ENCODE measurements around the gene ANKRD44.

ANKRD44 gene

DNA sequence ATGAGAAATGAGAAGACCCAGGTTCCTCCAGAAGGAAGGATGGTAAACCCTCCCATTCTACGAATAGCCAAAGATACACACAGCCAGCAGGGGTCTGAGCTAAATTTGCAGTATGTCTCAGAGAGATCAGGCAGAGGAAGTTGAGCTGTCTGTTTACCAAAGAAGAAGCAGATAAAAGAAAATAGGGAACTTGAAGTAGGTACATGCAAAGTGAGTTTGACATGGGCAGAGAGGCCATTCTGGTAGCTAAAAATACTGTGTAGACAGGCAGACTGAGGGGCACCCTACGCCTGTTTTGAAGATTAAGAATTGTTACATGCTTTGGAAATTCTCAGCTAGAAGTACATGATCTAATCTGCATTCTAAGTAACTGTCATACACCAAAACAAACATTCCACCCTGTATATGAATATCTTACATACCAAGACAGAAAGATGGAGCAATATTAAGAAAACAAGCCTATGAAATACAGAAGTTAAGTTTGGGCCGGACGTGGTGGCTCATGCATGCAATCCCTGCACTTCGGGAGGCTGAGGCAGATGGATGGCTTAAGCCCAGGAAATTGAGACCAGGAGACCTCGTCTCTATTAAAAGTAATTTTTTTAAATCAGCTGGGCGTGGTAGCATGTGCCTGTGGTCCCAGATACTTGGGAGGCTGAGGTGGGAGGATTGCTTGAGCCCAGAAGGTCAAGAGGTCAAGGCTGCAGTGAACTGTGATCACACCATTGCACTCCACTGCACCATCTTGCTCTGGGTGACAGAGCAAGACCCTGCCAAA, 157.9 kb downstream of the ANKRD44 start:
- no peak for DNase-seq (ENCODE audit: low read depth in 1 of 2, low spot score in 1 of 2)

DNA sequence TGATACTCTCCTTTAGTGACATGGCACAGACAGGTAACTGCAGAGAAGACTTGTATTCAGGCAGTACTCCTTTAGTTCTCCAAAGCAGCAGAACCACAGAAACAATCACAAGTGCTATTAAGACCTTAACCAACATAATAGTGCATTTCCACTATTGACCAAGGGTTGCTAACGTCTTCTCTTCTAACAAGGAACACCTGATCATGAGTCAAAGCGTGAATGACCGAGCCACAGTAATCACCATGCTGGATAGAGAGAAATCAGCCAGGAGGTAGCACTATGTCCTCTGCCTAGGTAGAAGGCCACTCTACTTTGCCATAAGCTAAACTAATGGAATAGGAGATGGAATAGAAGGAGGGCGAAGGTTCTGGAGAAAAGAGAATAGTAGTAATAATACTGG, 161.0 kb downstream of the ANKRD44 start:
- DNase-seq (ENCODE audit: low read depth in 1 of 2, low spot score in 1 of 2) = no peak

DNA sequence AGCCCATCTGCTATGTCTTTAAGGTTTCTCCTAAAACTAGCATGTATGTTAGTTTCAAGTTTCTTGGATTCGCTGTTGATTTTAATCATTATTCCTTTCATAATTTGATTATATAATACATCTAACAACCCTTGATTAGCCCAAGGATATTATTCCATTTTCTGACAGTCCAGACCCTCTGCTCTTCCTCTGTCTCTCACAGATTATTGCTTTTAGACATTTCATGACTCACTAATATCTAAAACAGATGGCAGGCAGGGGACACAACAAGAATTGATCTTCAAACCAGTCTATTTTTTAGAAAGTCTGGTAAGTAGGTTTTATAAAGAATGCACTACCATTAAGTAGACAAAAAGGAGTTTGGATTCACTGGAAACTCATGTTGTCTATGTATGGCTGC, 162.2 kb downstream of the ANKRD44 start:
- DNase-seq (ENCODE audit: low read depth in 1 of 2, low spot score in 1 of 2) = no peak

DNA sequence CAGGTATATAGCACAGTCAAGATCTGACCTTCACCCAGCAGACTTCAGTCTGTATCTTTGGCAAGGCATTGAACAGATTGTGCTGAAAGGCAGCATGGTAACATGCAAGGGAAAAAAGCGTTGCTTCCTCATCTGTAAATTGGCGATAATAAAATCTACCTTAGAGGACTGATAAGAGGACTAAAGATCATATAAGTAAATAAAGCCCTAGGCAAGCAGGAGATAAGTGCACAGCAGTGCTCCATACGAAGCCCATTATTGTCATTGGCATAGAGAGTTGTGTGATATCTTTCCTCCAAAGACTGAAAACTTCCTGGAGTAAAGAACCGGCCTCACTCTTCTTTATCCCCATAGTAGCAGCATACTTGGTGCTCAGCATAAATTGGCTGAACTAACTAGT, 162.6 kb downstream of the ANKRD44 start:
- DNase-seq (ENCODE audit: low read depth in 1 of 2, low spot score in 1 of 2) = no peak

DNA sequence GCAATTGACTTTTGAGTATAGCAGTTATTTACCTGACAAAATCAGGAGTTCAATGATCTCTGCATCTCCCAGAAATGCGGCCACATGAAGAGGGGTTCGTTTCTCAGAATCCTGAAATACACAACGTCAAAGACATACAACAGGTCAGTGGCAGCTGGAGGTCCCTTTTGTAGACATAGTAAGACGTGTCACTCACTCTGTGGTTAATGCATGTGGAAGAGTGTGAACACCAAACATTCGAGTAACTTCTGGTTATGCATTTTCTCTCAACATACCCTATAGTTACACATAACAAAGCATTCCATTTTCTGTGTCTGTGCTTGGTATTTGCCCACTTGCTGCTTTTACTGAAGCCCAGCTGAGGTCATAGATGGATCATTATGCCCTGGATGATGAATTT, 163.6 kb downstream of the ANKRD44 start:
- DNase-seq (ENCODE audit: low read depth in 1 of 2, low spot score in 1 of 2) = no peak

DNA sequence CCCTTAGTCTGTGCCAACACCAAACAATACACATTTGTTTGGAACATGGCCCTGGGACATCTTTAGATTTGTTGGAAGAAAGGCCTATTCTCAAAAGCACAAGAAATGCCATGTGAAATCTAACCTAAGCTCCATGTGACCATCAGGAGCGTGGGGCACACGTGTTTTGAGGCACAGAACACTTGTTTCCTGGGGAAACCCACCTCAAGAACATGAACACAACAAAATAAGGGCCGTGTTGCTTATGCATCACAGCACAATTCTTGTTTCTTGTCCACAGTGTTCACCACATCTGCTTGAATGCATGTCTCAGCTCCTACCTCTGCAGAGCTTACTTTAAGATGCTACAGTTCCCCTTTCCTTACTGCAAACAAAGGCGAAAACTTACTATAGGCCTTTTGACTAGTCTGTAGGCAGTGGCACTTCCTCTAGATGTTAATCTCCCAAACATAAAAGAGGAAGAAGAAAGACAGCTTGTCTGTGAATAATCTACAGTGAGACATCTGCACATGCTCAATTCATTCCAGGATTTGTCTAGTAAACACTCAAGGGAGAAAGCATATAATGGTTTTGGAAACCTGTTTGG, 165.0 kb downstream of the ANKRD44 start:
- no peak for DNase-seq (ENCODE audit: low read depth in 1 of 2, low spot score in 1 of 2)

DNA sequence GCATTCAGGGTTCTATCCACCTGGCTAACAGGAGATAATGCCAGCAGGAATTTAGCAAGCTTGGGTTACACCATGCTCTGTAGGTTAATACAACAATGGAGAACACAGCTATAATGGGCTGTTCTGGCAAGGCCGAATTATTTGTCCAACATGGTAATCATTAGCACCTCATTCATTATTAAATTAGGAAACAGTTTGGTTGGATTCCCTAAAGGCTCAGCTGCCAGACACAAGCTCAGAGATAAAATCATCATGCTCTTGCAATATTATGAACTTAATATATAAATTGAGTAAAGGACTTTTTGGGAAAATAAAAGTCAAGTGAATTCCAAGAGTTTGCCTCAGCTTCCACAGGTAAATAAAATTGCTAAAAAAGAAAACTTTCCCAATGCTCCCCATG, 166.4 kb downstream of the ANKRD44 start:
- no peak for DNase-seq (ENCODE audit: low read depth in 1 of 2, low spot score in 1 of 2)

DNA sequence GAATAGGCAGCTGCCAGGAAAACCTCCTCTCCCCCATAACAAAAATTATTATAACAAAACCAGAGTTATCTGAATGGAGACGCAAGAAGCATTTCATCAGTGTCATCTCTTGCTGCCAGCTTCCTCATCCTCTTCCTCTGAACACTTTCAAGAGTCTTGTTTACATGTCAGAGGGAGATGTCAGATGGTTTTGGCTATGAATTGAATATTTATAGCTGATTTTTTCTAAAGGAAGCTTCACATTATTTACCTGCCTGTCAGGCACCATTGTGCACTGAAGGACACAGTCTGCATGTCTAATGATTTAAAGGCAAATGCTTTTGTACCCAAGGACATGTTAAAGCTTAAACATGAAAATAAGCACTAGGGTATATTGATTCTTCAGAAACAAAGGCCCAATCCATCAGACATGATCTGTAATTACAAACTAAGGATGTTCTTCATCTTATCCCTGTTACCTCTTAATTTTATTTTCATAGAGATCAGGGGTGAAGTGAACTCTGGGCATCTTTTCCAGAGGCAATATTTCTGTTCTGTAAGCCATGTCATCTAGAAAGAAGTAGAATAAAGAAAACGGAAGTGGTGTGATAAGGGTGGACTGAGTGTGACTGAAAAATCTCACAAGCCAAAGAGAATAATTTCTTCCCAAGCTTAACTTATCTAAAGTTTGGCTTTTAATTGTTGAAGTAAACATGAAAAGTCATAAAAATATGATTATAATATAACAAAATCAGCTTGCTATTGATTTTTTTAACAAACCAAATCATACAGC, 168.7 kb downstream of the ANKRD44 start:
- DNase-seq (ENCODE audit: low read depth in 1 of 2, low spot score in 1 of 2) = no peak

DNA sequence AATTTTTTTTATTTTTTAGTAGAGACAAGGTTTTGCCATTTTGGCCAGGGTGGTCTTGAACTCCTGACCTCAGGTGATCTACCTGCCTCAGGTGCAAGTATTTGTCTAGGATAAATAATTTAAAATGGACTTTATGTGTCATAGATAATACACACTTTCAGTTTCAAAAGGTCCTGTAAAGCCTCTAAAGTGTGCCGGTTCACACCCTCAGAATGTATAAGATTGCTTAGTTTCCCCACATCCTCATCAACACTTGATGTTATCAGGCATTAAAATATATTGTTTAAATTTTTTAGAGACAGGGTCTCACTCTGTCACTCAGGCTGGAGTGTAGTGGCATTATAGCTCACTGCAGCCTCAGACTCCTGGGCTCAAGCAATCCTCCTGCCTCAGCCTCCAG, 170.5 kb downstream of the ANKRD44 start:
- DNase-seq (ENCODE audit: low read depth in 1 of 2, low spot score in 1 of 2) = no peak

DNA sequence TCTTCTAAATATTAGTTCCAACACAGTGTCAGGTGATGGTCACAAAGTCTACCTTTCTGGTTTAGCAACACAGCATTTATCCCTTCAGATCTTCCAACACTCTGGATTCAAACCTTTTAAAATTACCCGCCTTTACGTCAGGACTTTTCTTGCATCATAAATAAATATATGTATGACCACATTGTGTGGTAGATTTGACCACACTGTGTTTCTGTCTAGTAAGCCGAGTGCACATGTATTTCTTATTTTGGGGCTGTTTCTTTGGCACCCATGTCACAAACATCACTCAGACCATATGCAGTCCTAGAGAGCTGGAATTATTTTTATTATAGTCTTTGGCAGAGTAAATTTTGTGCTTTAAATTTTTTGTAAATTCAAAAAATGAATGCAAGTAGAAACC, 172.1 kb downstream of the ANKRD44 start:
- no peak for DNase-seq (ENCODE audit: low read depth in 1 of 2, low spot score in 1 of 2)

DNA sequence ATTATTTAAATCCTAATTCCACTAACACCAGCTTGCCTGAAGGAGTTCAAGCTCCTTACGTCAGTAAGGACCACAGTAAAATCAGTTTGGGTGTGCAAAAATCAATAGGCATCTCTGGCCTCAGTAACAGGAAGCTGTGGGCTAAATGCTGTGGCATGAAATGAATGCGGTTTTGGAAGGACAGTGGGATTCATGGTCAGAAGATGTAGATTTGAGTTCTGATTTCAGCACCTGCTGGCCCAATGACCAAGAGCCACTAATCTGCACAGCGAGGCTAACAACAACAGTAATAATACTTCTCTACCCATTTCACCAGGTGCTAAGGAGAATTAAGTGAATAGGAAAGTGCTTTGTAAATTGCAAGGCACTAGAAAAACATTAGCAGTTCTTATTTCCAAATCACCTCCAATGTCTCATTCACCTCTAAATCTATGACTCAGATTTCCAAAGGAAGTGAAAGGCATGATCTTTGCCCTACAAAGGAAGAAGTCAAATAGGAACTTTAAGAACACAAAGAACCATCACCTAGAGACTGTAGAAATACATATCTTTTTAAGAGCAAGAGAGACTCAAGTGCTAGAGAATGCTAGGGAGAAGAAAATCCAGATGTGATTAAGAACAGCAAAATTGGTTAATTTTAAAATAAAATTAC, 172.6 kb downstream of the ANKRD44 start:
- no peak for DNase-seq (ENCODE audit: low read depth in 1 of 2, low spot score in 1 of 2)

DNA sequence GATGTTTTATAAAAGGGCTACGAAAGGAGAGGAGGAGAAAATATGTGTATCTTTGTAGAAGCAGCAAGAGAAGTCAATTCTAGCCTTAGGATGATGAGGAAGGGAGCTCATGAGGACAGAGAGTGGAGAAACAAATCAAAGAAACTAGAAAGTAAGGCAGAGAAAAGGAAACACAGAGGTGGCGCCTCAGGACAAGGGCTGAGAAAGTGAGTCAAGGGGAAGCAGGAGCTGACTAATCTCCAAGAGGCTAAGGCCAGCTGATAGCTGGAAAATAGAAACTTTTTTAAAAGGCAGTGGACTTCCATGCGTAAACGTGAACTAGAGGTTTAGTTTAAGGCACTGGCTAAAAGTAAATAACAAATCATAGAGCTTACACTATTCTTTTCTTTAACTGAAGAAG, 173.3 kb downstream of the ANKRD44 start:
- DNase-seq (ENCODE audit: low read depth in 1 of 2, low spot score in 1 of 2) = no peak

DNA sequence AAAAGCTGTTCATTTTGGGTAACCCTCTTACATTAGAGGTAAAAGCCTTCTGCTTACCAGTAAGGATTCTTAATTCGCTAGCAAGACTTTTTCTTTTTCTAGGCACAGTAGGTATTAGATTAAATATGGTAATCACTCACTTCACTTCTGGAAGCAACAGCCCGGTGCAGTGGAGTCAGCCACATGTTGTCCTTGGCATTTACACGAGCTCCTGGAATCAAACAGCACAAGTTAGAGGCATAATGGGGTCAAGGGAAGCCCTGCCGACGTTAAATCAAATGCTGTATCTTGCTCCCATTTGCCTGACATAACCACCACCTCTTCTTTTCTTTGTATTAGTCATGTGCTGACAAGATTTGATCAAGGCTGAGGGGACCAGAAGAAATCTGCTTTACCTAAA, 174.1 kb downstream of the ANKRD44 start:
- no peak for DNase-seq (ENCODE audit: low read depth in 1 of 2, low spot score in 1 of 2)

DNA sequence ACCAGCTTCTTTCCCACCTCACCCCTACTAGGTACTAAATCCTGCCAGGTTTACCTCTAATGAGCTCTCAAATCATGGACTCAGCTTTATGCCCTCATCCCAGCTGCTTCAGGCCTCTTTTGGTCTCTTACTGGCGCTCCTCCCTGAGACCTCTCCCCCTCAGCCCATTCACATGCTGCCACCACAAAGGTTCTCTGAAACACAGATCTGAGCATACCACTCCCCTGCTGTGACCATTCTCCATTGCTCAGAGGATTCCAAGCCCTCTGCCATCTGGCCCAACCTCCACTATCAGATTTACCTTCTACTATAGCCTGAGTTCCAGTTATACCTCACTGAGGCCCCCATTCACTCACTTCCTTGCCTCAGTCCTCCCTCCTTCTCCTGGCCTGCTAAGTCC, 174.8 kb downstream of the ANKRD44 start:
- DNase-seq (ENCODE audit: low read depth in 1 of 2, low spot score in 1 of 2) = no peak

DNA sequence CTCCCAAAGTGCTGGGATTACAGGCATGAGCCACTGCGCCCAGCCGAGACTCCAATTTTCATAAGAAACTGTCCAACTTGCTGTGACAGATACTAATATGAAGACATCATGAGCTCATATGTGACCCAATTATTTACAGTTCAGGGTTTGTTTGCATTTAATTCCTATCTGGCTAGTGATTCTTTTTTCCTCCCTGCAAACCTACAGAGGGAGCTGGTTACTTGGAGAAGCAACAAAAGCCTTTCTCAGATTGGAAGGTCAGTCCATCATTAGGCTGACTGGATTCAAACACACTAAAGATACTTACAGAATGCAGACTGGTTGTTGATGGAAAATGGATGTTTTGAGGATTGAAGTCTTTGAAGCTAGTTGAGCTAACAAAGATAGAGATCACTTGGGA, 176.4 kb downstream of the ANKRD44 start:
- no peak for DNase-seq (ENCODE audit: low read depth in 1 of 2, low spot score in 1 of 2)

DNA sequence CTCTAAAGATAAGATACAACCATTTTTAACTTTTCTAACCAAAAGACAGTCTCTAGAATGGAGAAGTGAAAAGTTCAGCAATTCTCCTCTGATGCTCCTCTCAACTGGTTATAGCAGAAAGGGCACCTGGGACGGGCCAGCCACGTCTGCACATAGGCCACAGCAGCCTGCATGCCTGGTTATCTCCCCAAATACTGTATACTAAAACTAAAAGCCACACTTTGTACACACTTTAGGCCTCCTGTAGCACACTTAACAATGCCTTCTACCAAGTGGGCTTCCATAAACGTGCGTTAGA, 179.1 kb downstream of the ANKRD44 start:
- DNase-seq (ENCODE audit: low read depth in 1 of 2, low spot score in 1 of 2) = no peak

DNA sequence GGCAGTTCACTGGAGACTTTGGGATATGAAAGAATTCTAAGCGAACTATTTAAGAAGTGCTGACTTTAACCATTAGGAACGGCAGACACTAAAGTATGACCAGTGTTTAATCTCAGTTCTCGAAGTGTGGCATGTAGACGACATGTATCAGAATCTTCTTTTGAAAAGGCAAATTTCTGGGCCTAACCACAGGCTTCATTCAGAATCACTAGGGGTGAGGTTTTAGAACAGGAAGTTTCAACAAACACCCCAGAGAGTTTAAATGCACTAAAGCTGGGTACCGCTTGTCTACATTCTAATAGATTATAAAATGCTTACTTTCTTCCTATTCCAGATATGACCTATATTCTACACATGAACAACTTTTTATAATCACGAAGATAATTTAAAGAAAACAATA, 180.3 kb downstream of the ANKRD44 start:
- no peak for DNase-seq (ENCODE audit: low read depth in 1 of 2, low spot score in 1 of 2)

DNA sequence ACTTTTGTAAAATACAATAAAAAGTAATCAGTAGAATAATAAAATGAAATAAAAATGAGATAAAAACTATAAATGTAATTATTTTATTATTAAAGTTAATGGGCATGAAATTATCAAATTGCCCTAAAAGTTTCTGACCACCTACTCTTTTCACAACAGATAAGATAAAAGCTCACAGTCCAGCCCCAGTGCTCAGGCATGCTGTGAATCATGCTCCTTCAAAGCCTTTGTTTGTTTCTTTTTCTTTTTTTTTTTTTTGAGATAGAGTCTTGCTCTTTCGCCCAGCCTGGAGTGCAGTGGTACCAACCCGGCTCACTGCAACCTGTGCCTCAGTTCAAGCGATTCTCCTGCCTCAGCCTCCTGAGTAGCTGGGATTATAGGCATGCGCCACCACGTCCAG, 181.7 kb downstream of the ANKRD44 start:
- DNase-seq (ENCODE audit: low read depth in 1 of 2, low spot score in 1 of 2) = no peak

DNA sequence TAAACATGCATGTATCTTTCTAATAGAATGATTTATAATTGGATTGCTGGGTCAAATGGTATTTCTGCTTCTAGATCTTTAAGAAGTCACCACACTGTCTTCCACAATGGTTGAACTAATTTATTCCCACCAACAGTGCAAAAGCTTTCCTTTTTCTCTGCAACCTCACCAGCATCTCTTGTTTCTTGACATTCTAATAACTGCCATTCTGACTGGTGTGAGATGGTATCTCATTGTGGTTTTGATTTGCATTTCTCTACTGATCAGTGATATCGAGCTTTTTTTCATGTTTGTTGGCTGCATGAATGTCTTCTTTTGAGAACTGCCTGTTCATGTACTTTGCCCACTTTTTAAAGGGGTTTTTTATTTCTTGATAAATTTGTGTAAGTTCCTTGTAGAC, 182.5 kb downstream of the ANKRD44 start:
- no peak for DNase-seq (ENCODE audit: low read depth in 1 of 2, low spot score in 1 of 2)

DNA sequence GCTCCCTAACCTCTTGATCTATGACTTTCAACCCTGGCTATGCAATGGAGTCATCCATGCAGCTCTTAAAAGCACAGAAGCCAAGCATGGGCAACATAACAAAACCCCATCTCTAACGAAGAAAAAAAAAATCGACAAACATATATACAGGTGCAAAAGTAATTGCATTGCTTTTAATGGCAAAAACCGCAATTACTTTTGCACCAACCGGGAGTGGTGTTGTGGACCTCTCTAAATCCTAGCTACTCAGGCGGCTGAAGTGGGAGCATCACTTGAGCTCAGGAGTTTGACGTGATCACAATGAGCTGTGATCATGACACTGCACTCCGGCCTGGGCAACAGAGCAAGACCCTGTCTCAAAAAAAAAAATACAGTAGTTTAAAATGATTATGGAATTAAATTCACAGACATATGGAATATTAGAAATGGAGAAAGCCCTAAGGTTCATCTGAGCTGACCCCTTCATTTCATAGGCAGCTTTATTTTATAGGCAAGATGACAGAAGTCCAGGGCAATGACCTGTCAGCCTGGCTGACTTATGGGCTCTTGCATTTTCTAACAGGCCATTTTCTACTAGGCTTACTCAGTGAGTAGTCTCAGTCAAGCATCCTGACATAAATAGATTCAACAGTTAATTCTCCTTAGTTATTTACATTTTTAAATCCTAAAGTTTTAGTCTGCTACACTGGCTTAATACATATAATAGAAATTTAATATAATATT, 183.8 kb downstream of the ANKRD44 start:
- no peak for DNase-seq (ENCODE audit: low read depth in 1 of 2, low spot score in 1 of 2)

DNA sequence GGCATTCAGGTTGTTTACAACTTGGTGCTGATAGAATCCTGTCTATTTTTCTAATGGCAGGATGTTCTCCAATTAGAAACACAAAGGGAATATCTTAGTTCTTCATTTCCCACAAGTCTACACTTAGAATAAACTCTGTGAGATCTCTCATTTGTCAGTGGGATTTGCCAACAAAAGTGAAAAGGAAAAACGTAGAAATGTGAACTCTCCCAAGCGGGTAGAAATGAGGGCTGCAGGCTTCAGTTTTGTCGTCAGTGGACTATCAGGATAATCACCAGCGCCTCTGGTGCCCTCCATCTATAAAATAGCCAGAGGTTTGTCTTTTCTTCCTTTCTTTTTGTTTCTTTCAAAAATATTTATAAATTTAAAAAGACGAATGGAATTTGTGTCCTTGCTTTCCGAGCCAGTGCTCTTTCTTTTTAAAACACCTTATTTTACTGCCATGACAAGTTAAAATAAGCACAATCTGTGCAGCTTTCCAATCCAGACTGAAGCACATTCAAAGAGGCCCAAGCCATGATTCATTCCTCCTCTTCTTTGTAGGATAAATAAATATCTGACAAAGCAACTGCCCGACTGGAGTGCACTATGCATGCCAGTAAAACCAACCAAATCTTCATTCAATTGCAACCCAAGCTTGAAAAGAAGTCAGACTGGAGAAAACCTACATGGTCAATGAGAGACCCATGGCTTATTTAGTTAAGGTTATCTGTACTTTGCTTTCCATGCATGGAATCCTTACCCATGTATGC, 185.8 kb downstream of the ANKRD44 start:
- no peak for DNase-seq (ENCODE audit: low read depth in 1 of 2, low spot score in 1 of 2)
